Parathyroid adenoma (tissue), 2 donors: ENCODE data around the gene HLCS.

ENCODE experiments used
- H2AFZ ChIP-seq: fragments of 300-600 bp; sonication (generic); one replicate; pipeline ENCODE4 v1.7.0; 2017; ENCODE audit warnings: antibody characterized with exemption, mild to moderate bottlenecking
- H3K27ac ChIP-seq: fragments of 300-600 bp; sonication (generic); one replicate; pipeline ENCODE4 v1.7.0; 2017
- H3K27me3 ChIP-seq: fragments of 300-600 bp; sonication (generic); one replicate; pipeline ENCODE4 v1.7.0; 2017; ENCODE audit warnings: low read length; ENCODE audit not compliant: control insufficient read depth, insufficient read depth
- H3K36me3 ChIP-seq: fragments of 300-600 bp; sonication (generic); one replicate; pipeline ENCODE4 v1.7.0; 2017; ENCODE audit warnings: low read length; ENCODE audit not compliant: control insufficient read depth, insufficient read depth
- H3K4me1 ChIP-seq: fragments of 300-600 bp; sonication (generic); one replicate; pipeline ENCODE4 v1.7.0; 2017; ENCODE audit warnings: control low read depth
- H3K4me2 ChIP-seq: fragments of 300-600 bp; sonication (generic); one replicate; pipeline ENCODE4 v1.7.0; 2017; ENCODE audit warnings: low read length
- H3K4me3 ChIP-seq: fragments of 300-600 bp; sonication (generic); one replicate; pipeline ENCODE4 v1.7.0; 2017; ENCODE audit warnings: low read depth, low read length
- H3K79me2 ChIP-seq: fragments of 300-600 bp; sonication (generic); one replicate; pipeline ENCODE4 v1.7.0; 2017; ENCODE audit warnings: control low read depth
- H3K9ac ChIP-seq: fragments of 300-600 bp; sonication (generic); one replicate; pipeline ENCODE4 v1.7.0; 2017; ENCODE audit warnings: mild to moderate bottlenecking
- H3K9me3 ChIP-seq: fragments of 300-600 bp; sonication (generic); one replicate; pipeline ENCODE4 v1.7.0; 2017; ENCODE audit warnings: low read length; ENCODE audit not compliant: control insufficient read depth
- CTCF ChIP-seq: fragments of 300-600 bp; sonication (generic); IDR thresholded peaks from one replicate; pipeline ENCODE4 v1.7.0; 2017; ENCODE audit warnings: antibody characterized with exemption, mild to moderate bottlenecking
- donor health status: primary hyperparathyroidism.

HLCS gene

GRCh38 chr21:36803816-36804439, 162.5 kb downstream of the HLCS start:
- H3K27ac ChIP-seq: no peak overlapping the region
- no peaks in the 10 kb centered on the region for H3K79me2 ChIP-seq
- no peak overlapping the region for H3K4me3 ChIP-seq
- H3K9me3 ChIP-seq: no peaks in the 10 kb centered on the region
- no peak for TF ChIP-seq CTCF
- no peaks in the 10 kb centered on the region for H3K27me3 ChIP-seq
- H3K36me3 ChIP-seq: no peaks in the 10 kb centered on the region
- no peaks in the 10 kb centered on the region for H3K4me1 ChIP-seq
- no peak overlapping the region for H3K4me2 ChIP-seq
- no peak overlapping the region for H3K9ac ChIP-seq
- H2AFZ ChIP-seq: no peak overlapping the region

- Histone ChIP-seq H3K27ac (no peak overlapping the region), H3K4me1 (no peaks in the 10 kb centered on the region), H3K9me3 (no peaks in the 10 kb centered on the region), H3K36me3 (no peaks in the 10 kb centered on the region), H2AFZ (no peak overlapping the region), H3K9ac (no peak overlapping the region), H3K79me2 (no peaks in the 10 kb centered on the region), H3K4me2 (no peak overlapping the region), H3K27me3 (no peaks in the 10 kb centered on the region), H3K4me3 (no peak overlapping the region)
- TF ChIP-seq CTCF: no peak
Measured at GRCh38 chr21:36803051-36803645, 163.3 kb downstream of the HLCS start.

- Histone ChIP-seq H3K9ac (no peak overlapping the region), H3K4me3 (no peak overlapping the region), H2AFZ (no peak overlapping the region), H3K4me2 (no peak overlapping the region), H3K79me2 (no peaks in the 10 kb centered on the region), H3K27me3 (no peaks in the 10 kb centered on the region), H3K4me1 (no peaks in the 10 kb centered on the region), H3K27ac (no peak overlapping the region), H3K36me3 (no peaks in the 10 kb centered on the region), H3K9me3 (no peaks in the 10 kb centered on the region)
- TF ChIP-seq CTCF: no peak
Measured at GRCh38 chr21:36800734-36801133, 165.7 kb downstream of the HLCS start.

- no peak for TF ChIP-seq CTCF
- Histone ChIP-seq H3K9me3 (no peaks in the 10 kb centered on the region), H3K4me3 (no peak overlapping the region), H2AFZ (no peak overlapping the region), H3K27me3 (no peaks in the 10 kb centered on the region), H3K79me2 (no peaks in the 10 kb centered on the region), H3K36me3 (no peaks in the 10 kb centered on the region), H3K4me1 (no peaks in the 10 kb centered on the region), H3K4me2 (no peak overlapping the region), H3K9ac (no peak overlapping the region), H3K27ac (no peak overlapping the region)
Measured at GRCh38 chr21:36799869-36800268, 166.6 kb downstream of the HLCS start.

- Histone ChIP-seq H3K36me3 (no peaks in the 10 kb centered on the region), H2AFZ (no peak overlapping the region), H3K79me2 (no peaks in the 10 kb centered on the region), H3K9me3 (no peaks in the 10 kb centered on the region), H3K27me3 (no peaks in the 10 kb centered on the region), H3K9ac (no peak overlapping the region), H3K4me1 (no peaks in the 10 kb centered on the region), H3K4me3 (no peak overlapping the region), H3K27ac (no peak overlapping the region), H3K4me2 (no peak overlapping the region)
- no peak for TF ChIP-seq CTCF
Measured at GRCh38 chr21:36798491-36798890, 168.0 kb downstream of the HLCS start.
